PC-9 (cell line): Measurements from ENCODE around the gene LETMD1.

Experiments
- EZH2 ChIP-seq: fragments of 200-600 bp; sonication (generic); IDR thresholded peaks from 2 replicates; pipeline ENCODE4 v1.8.0; 2017; ENCODE audit warnings: antibody characterized with exemption, low read depth
- TF ChIP-seq, protein P1 (sequence below): fragments of 200-600 bp; sonication (generic); conservative IDR thresholded peaks from 2 replicates; pipeline ENCODE4 v1.6.1; 2017; ENCODE audit warnings: mixed run types, antibody characterized with exemption, mild to moderate bottlenecking, moderate library complexity

DNA sequence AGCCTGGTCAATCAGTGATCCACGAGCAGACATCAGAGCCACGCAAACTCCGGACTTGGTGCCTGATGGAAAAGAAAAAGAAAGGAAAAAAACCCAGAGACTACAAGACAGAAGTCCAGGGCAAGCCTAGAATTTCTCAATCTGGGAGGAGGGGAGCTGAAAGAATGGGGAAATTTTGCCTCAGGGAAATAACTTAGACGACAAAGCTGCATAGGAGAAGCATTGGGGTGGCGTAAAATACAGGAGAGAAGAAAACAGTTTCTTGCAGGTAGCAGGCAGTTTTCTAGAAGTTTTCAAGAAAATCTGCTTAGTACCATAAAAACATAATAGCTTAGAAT, 19.3 kb upstream of the LETMD1 start:
- TF ChIP-seq, protein P1, sequence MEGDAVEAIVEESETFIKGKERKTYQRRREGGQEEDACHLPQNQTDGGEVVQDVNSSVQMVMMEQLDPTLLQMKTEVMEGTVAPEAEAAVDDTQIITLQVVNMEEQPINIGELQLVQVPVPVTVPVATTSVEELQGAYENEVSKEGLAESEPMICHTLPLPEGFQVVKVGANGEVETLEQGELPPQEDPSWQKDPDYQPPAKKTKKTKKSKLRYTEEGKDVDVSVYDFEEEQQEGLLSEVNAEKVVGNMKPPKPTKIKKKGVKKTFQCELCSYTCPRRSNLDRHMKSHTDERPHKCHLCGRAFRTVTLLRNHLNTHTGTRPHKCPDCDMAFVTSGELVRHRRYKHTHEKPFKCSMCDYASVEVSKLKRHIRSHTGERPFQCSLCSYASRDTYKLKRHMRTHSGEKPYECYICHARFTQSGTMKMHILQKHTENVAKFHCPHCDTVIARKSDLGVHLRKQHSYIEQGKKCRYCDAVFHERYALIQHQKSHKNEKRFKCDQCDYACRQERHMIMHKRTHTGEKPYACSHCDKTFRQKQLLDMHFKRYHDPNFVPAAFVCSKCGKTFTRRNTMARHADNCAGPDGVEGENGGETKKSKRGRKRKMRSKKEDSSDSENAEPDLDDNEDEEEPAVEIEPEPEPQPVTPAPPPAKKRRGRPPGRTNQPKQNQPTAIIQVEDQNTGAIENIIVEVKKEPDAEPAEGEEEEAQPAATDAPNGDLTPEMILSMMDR: no peak
- no peak for TF ChIP-seq EZH2
